ENCODE data around the gene LRRC45.
"Not testable (repeated sequence)": the region's sequence is repeated elsewhere in the genome, so short reads cannot be mapped to it uniquely, and the experiment has no call there.

The LRRC45 gene

GRCh38 chr17:82022981-82023446 lies at the start of gene LRRC45:
TSS of gene LRRC45 (plus strand) at chr17:82023305. CDS start at chr17:82023644, 339 bp downstream.
- DNase-seq = peak; percentile 99

DNA sequence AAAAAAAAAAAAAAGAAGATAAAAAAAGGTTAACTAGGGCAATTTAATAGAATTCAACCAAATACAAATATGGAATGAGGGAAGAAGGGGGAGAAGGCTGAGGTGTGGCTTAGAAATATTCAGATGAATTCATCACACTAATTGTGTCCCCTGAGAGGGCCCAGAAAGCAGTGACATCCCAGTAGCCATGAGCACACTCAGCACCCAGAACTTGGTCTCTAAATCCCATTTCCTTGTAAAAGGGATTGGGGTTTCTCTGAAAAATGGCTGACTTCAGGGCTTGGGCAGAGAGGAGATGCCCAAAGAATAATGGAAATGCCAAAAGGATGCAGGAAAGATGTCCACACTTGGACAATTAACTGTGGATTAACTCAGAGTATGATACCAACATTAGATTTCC lies 49.7 kb upstream of the LRRC45 start:
- DNase-seq = no peak

DNA sequence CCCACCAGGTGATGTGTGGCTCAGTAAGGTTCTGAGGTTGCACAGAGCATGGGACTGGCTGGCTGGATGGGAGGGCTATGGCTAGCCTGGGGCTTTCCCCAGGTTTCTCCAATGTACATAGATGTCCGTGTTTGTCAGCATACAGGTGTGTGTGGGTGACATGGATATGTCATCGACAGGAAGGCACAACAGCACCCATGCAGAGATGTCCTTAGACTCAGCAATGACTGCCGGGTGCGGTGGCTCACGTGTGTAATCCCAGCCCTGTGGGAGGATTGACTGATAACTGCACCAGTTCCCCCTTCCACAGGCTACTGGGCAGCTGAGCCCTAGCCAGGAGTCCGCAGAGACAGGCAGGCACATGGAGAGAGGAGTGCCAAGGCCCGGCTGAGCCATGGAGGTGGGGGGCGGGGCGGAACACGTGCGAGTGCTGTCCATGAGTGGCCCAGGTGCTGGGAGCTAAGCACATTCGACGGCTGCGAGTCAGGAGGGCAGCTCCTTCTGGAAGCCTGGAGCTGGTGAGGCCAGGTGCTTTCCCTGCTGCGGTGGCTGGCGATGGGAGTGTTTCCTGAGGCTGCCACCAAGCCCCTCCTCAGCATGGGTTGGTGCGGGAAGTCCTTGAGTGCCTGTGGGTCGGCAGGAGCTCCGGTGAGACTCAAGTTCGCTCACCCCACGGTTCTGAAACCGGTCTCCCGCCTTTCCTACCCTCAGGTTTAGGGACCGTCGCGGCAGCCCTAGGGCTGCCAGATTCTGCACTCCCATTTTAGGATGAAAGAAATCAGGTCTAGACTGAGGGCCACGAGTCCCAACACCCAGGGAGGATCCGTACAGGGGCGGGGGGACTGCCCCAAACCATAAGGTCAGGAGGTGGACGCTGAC lies 46.5 kb upstream of the LRRC45 start:
- peak; percentile 38 for DNase-seq

- DNase-seq = peak; percentile 76
Observed at GRCh38 chr17:81977211-81977808, 45.8 kb upstream of the LRRC45 start, which contains the start of gene ASPSCR1. TSS of gene ASPSCR1 (plus strand) at chr17:81977629. CDS start at chr17:81977647, 18 bp downstream.

DNA sequence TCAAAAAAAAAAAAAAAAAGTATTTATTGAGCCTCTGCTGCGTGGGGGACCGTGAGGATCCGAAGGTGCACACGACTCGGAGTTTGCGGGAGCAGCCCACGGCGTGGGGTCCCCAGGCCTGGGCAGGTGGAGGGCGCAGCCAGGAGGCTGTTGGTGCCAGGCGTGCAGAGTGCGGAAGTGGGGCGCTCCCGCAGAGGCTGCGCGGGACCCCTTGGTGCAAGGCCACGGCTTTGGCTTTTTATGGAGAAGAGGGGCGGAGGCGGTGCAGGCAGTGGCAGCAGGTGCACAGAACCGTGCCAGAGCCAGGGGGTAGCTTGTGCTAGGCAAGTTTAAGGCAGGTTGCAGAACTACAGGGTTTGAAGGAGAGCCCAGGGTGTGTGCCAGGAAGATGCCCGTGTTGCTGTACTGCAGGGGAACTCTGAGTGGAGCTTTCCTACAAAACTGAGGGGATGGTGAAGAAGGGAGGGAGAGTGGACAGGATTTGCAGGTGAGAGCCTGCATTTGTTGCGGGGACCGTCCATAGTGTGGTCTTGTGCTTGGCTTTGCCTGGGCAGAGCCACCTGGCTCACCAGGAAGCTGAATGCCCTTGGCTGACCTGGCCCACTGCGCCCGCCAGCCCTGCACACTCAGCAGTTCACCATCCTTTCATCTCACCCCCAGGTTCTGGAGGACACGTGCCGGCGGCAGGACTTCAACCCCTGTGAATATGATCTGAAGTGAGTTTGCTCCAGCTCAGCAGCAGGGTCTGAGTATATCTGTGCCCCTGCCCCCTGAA lies 44.4 kb upstream of the LRRC45 start:
- no peak for DNase-seq

GRCh38 chr17:81980122-81980521 lies 43.0 kb upstream of the LRRC45 start:
- no peak for DNase-seq

- DNase-seq = peak; percentile 79
Observed at GRCh38 chr17:81980707-81981343, 42.3 kb upstream of the LRRC45 start.

- DNase-seq = not testable (repeated sequence)
Observed at GRCh38 chr17:81981511-81981910, 41.6 kb upstream of the LRRC45 start.

GRCh38 chr17:81983011-81983638 lies 40.0 kb upstream of the LRRC45 start:
- DNase-seq = no peak

- no peak for DNase-seq
Observed at GRCh38 chr17:81983639-81984373, 39.3 kb upstream of the LRRC45 start.

GRCh38 chr17:81984773-81985410 lies 38.2 kb upstream of the LRRC45 start:
- no peak for DNase-seq

GRCh38 chr17:81986606-81987005 lies 36.5 kb upstream of the LRRC45 start:
- no peak for DNase-seq

DNA sequence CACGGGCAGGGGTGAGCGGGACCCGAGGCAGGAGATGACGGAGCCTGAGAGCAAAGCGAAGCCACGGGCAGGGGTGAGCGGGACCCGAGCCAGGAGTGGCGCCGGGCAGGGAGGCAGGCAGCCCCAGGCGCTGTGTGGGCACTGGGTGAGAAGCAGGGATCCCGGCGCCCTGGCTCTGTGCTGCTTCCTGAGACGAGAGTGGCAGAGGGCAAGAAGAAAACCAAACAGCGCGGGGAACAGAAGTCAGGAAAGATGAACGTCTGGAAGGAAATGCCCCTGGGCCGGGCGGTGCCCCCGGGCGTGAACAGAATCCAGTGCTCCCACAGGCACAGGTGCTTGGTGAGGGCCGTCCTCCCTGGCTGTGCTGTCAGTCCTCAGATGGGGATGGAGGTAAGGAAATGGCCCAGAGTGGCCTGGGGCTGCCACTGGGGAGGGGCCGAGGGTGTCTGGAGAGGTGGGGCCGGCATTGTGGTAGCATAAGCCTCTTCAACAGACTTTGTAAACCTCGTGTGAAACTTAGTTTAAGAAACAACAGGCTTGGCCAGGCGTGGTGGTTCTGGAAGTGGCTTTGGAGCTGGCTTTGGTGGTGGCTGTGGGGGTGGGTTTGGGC lies 35.8 kb upstream of the LRRC45 start:
- DNase-seq = no peak

GRCh38 chr17:81990836-81991683 lies 32.0 kb upstream of the LRRC45 start:
- DNase-seq = no peak

GRCh38 chr17:81991684-81992305 lies 31.3 kb upstream of the LRRC45 start:
- no peak for DNase-seq

- no peak for DNase-seq
Observed at GRCh38 chr17:81992306-81993102, 30.6 kb upstream of the LRRC45 start.

GRCh38 chr17:81993729-81994592 lies 29.1 kb upstream of the LRRC45 start:
- no peak for DNase-seq
